ENCODE results near the gene ARHGAP32.

Gene ARHGAP32

DNA sequence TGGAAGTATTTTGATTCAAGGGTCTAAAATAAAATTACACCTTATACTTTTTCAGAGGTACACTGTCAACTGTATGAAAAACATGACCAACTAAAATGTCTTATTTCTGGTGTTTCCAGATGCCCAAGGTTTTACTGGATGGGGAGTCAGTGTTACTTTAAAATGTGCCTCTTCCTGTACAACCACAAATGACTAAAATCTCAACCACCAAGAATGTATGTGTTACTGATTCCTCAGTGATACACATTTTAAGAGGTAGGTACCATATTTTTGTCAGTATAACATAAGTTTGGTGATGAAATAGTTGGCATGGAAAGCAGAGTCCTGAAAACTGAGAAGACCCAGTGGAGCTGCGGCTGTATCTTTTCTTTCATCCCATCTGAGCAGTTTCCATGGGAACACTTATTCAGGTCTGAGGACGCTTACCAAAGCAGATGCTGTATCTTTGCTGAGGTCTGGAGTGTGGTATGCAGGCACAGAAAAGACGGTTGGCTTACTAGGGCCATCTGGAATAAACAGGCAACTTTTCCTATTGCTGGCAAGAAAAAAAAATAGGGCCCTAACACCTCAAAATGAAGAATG, 228.3 kb downstream of the ARHGAP32 start:
- in situ Hi-C loops (cut with MboI; ENCODE audit: low sequenced_read_pairs), result no loop called here

DNA sequence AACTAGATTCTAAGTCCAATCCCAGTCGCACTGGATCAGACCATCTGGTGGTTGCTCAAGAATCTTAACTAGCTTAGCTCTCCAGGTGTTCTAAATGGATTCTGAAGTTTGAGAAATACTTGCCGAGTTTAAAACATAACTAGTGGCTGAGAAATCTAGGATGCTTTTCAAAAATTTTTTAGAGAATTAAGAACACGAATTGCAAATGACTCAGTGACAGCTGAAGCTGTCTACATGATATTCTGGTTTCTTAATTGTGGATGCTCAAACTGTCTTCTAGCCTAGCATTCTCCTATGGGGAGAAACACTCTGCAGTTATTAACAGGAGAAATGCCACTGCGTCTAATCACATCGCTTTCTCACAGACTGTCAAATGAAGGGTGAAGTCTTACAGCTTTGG, 229.2 kb downstream of the ARHGAP32 start:
- in situ Hi-C loops (cut with MboI; ENCODE audit: low sequenced_read_pairs), result no loop called here

DNA sequence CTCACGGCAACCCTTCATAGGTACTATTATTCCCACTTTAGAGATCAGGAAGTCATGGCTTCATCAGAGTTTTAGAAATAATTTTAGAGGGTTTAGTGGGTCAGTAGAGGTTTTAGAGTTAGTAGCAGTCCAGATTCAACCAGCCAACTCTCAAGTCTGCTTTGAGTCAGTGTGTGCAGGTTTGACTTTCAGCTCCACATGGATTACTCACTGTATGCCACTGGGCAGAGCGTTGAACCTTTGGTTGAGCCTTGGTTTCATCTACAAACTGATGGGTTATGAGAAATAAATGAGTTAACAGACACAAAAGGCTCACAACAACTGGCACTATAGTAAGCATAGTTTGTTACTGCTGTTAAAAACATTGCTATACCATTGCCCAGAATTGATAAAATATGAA, 230.5 kb downstream of the ARHGAP32 start:
- in situ Hi-C loops (cut with MboI; ENCODE audit: low sequenced_read_pairs), result no loop called here

GRCh38 chr11:128957202-128957482, 235.0 kb downstream of the ARHGAP32 start:
- in situ Hi-C loops (cut with MboI; ENCODE audit: low sequenced_read_pairs), result no loop called here

DNA sequence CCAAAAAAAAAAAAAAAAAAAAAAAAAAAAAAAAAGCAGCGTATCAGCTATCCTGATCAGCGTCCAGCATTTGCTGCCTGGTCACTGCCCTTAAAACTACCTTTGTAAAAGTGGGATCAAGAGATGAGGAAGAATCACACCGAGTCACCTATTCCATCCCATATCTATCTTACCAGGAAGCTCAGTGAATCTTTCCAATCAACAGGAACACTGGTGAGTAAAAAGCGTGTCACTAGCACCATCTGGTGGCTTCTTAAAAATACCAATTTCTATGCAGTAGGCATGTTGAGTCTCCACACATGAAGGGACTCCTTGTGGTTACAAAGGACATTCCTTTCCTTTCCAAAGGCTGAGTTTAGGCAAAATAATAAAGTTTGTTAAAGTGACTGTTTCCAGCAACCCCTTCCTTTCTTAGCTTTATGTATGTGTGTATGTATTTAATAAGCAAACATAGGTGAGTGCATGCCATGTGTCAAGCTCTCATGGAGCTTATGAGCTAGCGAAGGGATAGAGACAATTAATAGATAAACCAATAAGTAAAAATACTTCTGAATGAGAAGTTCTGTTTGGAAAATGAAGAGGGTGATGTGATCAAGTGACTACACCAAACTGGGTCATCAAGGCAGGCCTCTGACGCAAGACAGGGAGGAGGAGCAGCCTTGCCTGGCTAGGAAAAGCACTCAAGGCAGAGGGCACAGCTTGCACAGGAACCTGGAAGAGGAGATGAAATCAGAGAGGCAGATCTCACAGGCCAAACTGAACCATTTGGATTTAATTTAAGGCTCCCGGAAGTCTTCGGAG, 235.5 kb downstream of the ARHGAP32 start:
- in situ Hi-C loops (cut with MboI; ENCODE audit: low sequenced_read_pairs), result no loop called here

DNA sequence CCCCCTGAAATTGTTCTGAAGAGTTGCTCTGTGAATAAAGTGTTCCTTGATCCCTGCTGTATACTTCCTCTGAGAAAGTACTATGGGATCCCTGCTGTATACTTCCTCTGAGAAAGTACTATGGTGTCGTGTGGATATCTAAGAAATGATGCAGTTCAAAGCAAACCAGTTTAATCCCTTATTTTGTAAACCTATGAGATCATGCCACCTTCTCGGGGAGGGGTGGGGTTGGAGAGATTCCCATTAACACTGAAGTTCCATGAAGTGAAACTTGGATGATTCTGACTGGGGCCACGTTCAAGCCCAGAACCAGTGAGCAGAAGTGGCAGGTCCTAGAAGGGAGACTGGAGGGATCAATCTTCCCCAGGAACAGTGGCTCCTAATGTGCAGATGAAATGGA, 236.5 kb downstream of the ARHGAP32 start:
- in situ Hi-C loops (cut with MboI; ENCODE audit: low sequenced_read_pairs), result no loop called here

DNA sequence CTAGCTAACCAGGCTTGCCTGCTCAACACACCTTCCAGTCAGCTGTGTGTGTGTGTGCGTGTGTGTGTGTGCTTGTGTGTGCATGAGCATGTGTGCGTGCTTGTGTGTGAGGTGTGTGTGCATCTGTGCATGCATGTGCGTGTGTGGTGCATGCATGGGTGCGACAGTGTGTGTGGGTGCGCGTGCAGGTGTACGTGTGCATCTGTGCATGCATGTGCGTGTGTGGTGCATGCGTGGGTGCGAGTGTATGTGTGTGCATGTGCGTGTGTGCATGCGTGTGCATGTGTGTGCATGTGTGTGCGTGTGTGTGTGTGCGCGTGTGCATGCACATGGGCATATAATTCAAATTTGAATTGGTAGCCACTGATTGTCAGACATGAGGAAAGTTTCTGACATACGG, 239.0 kb downstream of the ARHGAP32 start:
- in situ Hi-C loops (cut with MboI; ENCODE audit: low sequenced_read_pairs), result no loop called here

DNA sequence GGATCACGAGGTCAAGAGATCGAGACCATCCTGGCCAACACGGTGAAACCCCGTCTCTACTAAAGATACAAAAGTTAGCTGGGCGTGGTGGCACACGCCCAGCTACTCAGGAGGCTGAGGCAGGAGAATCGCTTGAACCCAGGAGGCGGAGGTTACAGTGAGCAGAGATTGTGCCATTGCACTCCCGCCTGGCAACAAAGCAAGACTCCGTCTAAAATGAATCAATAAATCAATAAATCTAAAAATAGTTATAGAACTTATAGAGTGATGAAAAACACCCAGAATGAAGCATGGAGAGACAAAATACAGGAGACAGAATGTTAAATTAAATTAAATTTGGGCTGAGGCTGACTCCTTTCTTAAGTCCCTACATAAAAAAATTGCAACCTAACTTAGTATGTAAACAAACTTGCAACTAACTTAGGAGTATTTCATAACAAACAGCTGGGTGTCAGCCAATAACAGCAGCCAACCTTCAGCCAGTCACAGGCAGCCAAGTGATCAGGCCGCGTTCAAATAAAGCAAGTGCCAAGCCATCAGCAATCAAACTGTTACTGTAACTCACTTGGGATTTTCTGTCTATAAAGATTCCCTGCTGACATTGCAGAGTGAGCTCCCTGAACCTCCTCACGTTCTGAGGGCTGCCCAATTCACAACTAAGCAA, 242.2 kb downstream of the ARHGAP32 start:
- in situ Hi-C loops (cut with MboI; ENCODE audit: low sequenced_read_pairs), result no loop called here

- in situ Hi-C loops (cut with MboI; ENCODE audit: low sequenced_read_pairs), result no loop called here
Observed at GRCh38 chr11:128948583-128948982, 243.5 kb downstream of the ARHGAP32 start.

DNA sequence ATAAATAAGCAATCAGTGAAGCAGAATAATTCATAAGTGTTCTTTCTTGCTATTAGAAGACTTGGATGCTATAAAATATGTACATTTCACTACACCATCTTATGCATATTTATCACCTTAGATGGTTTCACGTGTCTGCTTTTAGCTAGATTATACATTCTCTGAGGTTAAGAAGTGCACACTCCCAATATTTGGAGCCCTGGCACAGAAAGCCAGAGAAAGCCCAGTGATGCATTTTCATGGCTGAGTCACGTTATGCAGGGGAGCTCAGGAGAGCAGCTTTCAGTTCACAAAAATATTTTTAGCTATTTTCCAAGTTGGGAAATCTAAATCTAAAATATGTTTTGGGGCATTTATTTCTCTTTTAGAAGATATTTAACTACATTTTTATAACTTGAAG, 244.4 kb downstream of the ARHGAP32 start:
- in situ Hi-C loops (cut with MboI; ENCODE audit: low sequenced_read_pairs), result no loop called here

GRCh38 chr11:128946648-128947047, 245.5 kb downstream of the ARHGAP32 start:
- in situ Hi-C loops (cut with MboI; ENCODE audit: low sequenced_read_pairs), result no loop called here

DNA sequence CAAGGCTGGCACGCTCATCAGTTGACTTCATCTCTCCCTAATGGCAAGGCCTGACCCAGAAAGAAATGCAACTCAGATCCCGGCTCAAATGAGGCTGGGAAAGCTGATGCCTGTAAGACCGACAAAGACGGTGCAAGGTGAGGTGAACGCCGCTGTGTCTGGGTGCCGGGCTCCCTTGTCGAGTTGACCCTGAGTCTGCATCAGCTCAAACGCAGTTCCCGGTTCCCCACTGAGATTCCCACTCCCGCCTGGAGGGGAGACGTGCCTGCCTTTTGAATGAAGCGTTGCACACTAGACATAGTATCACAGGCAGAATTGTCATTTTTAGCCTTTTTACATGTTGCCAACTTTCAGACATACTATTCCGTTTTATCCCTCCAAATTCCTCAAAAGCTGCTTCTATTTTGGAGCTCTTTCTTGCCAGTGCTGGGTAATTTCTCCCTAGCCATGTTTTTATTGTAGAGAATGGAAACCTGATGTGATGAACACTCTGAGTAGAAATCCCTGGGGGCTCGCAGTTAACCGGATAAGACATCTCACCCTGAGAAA, 248.6 kb downstream of the ARHGAP32 start:
- in situ Hi-C loops (cut with MboI; ENCODE audit: low sequenced_read_pairs), result no loop called here

DNA sequence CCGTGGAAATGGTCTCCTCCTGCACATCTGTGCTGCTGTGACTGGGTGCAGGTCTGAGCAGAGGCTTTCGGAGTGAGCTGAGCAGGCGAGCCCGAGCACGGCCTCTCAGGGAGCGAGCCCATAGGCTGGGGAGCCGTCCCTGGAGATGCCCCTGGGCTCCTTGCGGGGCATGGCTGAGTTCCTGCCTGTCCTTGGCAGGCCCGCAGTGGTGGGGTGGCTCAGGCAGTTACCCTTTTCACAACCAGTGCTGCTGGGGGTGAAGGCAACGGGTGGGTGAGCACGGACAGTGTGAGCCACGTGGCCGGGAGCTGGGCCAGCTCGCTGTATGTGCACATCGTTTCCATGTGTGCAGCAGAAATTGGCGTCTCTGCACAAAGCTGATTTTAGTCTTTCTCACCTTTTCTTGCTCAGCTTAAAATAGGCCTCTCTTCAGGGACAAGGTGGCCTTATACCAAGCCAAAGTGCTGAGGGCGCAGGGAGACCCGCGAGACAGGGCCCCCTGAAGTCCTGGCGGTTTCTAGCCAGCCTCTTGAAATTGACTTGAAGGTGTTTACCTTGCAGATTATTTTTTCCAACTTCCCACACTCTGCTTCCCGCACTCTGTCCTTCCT, 249.2 kb downstream of the ARHGAP32 start, which contains the start of gene TP53AIP1:
TSS of gene TP53AIP1 (minus strand) at position 55 of the 611 bp plus-strand sequence. CDS start 5,053 bp downstream, outside the sequence.
- in situ Hi-C loops (cut with MboI; ENCODE audit: low sequenced_read_pairs), result no loop called here

GRCh38 chr11:128942272-128942612, 249.9 kb downstream of the ARHGAP32 start:
- in situ Hi-C loops (cut with MboI; ENCODE audit: low sequenced_read_pairs), result no loop called here

DNA sequence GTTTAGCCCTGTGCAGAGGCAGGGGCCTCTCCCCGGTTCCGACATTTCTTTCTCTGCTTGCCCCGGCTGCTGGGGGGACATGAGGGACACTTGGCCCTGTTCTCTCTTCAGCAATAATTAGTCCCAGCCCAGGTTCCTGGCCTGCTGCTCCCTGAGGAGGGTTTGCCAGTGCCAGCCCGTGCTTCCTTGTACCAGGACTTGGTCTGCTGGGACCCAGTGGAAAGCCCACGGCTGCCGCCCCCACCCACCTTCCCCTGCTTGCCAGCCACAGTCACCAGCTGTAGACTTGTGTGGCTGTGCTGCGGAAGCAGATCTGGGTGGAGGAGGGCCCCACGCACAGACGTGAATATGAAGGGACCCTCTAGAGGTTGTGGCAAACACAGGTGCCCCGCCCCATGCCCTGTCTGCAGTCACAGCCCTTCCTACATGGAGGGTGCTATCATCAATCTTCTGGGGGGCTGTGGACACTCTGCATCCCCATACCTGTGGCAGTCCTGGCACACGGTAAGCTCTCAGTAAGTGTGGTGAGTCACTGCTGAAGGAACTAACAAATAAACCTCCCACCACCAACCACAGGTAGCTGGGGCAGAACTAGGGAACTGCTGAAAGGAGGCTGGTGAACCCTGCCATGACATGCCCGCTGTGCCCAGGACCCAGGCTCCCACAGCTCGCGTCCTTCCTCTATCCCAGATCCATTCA, 250.4 kb downstream of the ARHGAP32 start:
- in situ Hi-C loops (cut with MboI; ENCODE audit: low sequenced_read_pairs), result no loop called here

- in situ Hi-C loops (cut with MboI; ENCODE audit: low sequenced_read_pairs), result no loop called here
Observed at GRCh38 chr11:128941110-128941509, 251.0 kb downstream of the ARHGAP32 start.

DNA sequence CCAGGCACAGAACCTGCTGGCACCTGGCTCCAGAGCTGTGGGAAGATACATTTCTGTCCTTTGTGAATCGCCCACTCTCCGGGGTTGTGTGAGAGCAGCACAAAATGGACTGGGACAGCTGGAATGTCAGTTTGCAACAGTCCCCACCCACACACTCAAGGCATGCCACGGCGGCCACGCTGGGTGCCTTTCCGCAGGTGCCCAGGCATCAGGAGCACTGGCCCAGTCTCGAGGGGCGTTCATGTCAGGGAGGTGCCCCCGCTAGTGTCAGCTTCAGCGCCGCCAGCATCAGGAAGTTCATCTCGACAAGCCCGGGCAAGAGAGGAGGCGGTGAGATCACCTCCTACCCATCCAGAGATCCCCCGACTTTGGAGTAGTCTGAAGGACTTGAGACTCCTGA, 251.5 kb downstream of the ARHGAP32 start:
- in situ Hi-C loops (cut with MboI; ENCODE audit: low sequenced_read_pairs), result no loop called here

- in situ Hi-C loops (cut with MboI; ENCODE audit: low sequenced_read_pairs), result no loop called here
Observed at GRCh38 chr11:128940156-128940555, 252.0 kb downstream of the ARHGAP32 start.

DNA sequence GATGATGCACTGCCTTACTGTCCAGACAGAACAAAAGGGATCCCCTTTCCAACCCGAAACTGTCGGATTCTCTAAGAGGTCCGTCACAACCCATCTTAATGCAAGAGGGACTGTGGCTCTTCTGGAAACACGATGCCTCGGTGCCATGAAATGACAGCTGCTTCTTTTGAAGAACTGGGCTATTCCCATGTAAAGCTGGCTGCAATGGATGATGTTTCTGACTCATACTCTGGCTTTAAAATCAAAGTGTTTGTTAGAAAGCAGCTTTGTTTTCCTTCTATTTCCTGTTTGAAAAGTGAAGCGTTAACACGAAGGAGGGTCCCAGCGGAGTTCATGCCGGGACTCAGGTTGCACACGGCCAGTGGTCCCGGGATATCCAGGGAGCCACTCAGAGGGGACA, 252.5 kb downstream of the ARHGAP32 start:
- in situ Hi-C loops (cut with MboI; ENCODE audit: low sequenced_read_pairs), result no loop called here

DNA sequence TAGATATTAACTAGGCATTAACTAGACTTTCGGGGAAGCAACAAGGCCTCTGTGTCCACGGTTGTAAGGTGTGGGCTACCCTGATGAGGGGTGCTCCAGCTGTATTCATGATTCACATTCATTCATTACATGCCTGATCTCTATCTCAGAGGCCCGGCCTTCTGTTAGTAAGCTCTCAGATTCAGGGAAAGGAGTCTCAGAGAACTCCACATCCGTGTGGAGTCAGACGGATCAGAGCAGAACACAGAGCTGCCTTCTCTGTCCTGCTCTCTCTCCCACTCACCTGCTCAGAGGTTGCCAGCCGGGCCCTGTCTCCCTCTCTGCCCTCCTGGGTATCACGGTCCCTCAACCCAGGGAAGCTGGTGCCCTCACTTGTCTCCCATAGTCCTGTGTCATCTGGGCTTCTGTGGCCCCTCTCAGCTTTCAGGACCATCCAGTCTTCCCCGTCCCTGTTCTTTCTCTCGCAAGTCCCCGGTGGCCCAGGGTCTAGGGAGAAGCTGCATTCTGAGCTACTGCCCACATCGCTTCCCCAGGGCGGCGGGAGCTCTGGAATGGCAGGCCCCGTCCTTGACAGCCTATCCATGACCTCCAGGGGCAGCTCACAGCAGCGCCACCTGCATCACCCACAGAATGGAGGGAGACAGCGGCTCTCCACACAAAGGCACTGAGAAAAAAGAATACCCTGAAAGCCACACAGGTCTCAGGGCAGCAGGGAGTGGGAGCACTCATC, 253.8 kb downstream of the ARHGAP32 start:
- in situ Hi-C loops (cut with MboI; ENCODE audit: low sequenced_read_pairs), result no loop called here

Data from HL-60/S4 (cell line).